Activated CD4-positive, alpha-beta T cell treated with anti-CD3 and anti-CD28 coated beads, Interleukin-2, amount 10 ng/mL, durations not matched to agents 7 days and 5 days (primary cell): Measurements from ENCODE around the gene EXOSC5. TPM values are rescaled to one million over a fixed set of nuclear protein-coding genes. Genes with fewer than 3 reads are reported as not detected.
A peak's percentile ranks its signal among the peaks of the same experiment; 100 is the strongest.
"Not testable (repeated sequence)": the region's sequence is repeated elsewhere in the genome, so short reads cannot be mapped to it uniquely, and the experiment has no call there.

Experiments used
- CTCF ChIA-PET: fragments of 350-600 bp; sonication (Branson Sonifier 250); formaldehyde crosslinking; loops from one replicate; lab custom pipeline; 2021; ENCODE audit warnings: antibody characterized with exemption; lab: Charles Lee
- POLR2A ChIA-PET: fragments of 350-600 bp; sonication (Branson Sonifier 250); formaldehyde crosslinking; loops from one replicate; lab custom pipeline; 2021; ENCODE audit warnings: antibody characterized with exemption; lab: Charles Lee
- DNase-seq: peaks from one replicate; pipeline ENCODE4 v3.0.0-alpha.2; 2020
- H3K27ac Mint-ChIP-seq: one replicate; pipeline ENCODE4 v1.8.0; 2021; ENCODE audit warnings: mild to moderate bottlenecking, moderate library complexity, mixed read lengths
- H3K27me3 Mint-ChIP-seq: one replicate; pipeline ENCODE4 v1.8.0; 2021; ENCODE audit warnings: mixed read lengths
- H3K36me3 Mint-ChIP-seq: one replicate; pipeline ENCODE4 v1.8.0; 2021; ENCODE audit warnings: low read depth, mixed read lengths
- H3K4me1 Mint-ChIP-seq: one replicate; pipeline ENCODE4 v1.8.0; 2021; ENCODE audit warnings: mixed read lengths
- H3K4me3 Mint-ChIP-seq: one replicate; pipeline ENCODE4 v1.8.0; 2021; ENCODE audit warnings: mild to moderate bottlenecking, moderate library complexity, mixed read lengths
- H3K9me3 Mint-ChIP-seq: one replicate; pipeline ENCODE4 v1.8.0; 2021; ENCODE audit warnings: mixed read lengths
- total RNA-seq, 2 experiments: library from RNA; stranded (reverse); gene quantifications; one replicate each; pipeline ENCODE4 v1.2.3, GENCODE V29; 2021

EXOSC5 gene
- 10 to 100 TPM; 21.1 to 26.9 TPM for total RNA-seq

DNA sequence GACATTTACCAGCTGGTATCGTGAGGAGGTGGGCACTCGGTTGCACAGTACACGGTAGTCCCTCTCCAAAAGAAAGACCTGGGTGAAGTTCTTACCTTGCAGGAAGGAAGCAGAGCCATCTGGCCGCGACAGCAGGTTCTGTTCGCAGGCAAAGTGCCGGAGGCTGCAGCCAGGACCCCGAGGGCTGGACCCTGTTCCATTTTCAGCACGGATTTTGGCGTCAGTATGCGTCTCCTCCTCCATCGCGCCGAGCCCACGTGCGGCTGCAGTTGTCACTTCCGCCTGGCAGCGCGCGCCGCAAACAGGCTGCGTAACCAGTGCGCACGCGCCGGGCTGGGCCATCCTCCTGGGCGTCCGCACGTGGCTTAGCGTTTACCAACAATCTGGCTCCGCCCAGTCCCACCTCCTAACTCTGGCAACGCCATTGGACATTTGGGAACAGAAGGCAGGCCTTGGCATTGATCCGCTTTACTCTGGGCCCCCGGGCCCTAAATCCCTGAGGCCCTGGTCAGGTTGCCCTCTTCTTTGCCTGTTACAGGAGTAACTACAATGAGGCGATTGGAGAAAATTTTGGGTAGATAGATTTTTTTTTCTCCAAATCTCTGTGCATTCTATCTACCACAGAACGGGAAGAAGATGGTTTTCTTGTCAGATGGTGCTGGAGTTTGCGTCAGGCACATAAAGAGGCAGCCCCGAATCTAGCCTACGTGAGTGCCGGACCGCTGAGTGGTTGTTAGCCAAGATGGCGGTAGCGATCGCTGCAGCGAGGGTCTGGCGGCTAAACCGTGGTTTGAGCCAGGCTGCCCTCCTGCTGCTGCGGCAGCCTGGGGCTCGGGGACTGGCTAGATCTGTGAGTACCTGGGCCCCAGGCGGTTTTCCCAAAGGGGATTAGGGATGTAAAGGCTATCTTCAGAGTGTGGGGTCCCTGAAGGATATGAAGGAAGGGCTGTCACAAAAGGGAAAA, at the start of gene EXOSC5, which contains the start of gene BCKDHA:
EXOSC5 (minus strand) TSS at position 274 of the 964 bp plus-strand sequence; CDS start at position 243, 31 bp downstream.
BCKDHA (plus strand) TSS at position 733 of the 964 bp plus-strand sequence; CDS start at position 743, 10 bp downstream.
- DNase-seq, result peak; percentile 100
- Mint-ChIP-seq H3K4me3 (peak within 1 kb of the TSS; percentile 99), H3K9me3 (no peaks in the 10 kb centered on the region), H3K27ac (peak within 1 kb of the TSS; percentile 100), H3K27me3 (no peaks in the 10 kb centered on the region), H3K4me1 (peaks cover 31% of the 10 kb centered on the region), H3K36me3 (no peaks in the 10 kb centered on the region)
- ChIA-PET POLR2A (interaction anchor here (0.8 kb wide), 1 partner anchor 33 kb away, joined by 4 read pairs; the partner anchor contains the start of gene B9D2), CTCF (no interaction called here)

DNA sequence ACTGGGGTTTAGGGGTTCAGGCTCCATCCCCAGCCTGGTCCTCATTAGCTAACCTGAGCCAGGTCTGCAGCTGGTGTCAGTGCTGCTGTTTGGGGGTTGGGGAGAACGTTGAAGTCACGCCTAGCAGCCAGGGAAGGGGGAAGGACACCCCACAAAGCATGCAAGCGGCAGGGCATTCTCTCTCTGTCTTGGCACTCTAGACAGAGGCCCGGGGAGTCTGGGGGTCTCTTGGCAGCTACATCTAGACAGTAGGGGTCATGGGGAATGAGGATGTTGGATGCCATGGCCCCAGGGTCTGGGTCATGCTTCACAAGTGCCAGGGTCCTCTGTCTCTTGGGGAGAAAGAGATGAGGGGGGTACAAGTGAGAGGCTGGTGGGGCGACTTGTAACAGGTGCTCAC, 48.4 kb upstream of the EXOSC5 start:
- Mint-ChIP-seq H3K4me1 (peaks cover 30% of the 10 kb centered on the region), H3K27me3 (peaks cover 15% of the 10 kb centered on the region), H3K27ac (no peak overlapping the region), H3K9me3 (no peaks in the 10 kb centered on the region), H3K4me3 (no peak overlapping the region), H3K36me3 (no peaks in the 10 kb centered on the region)
- ChIA-PET POLR2A (no interaction called here), CTCF (interaction anchor here (0.9 kb wide), 1 partner anchor 11 kb away, joined by 4 read pairs; no protein-coding TSS in a partner anchor)
- DNase-seq, result no peak

DNA sequence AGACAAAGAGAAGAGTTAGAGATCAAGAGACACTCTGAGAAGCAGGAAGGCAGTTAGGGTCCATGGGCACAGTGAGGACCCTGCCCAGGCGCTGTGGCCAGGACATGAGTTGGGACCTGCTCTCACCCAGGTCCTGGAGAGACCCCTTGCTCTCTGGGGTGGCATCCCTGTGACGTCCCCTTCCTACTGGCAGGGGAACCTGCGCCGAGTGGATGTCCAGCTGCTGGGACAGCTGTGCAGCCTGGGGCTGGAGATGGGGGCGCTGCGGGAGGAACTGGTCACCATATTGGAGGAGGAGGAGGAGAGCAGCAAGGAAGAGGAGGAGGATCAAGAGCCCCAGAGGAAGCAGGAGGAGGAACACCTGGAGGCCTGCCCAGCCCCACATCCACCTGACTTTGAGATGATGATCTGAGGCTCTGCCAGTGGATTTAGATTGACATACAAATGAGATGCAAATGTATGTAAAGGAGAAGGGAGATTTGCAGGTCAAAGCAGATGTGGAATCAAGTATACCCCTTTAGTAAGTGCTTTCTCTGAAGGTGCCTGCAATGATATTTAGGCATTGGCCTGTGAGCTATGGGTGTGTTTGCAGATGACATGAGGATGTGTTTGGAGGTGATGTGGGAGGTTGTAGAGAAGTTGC, 46.8 kb upstream of the EXOSC5 start:
- no peak for DNase-seq
- H3K27me3 Mint-ChIP-seq, result peaks cover 15% of the 10 kb centered on the region
- H3K4me1 Mint-ChIP-seq, result peaks cover 21% of the 10 kb centered on the region
- no peak overlapping the region for H3K27ac Mint-ChIP-seq
- H3K36me3 Mint-ChIP-seq, result no peaks in the 10 kb centered on the region
- ChIA-PET CTCF (no interaction called here), POLR2A (no interaction called here)
- H3K9me3 Mint-ChIP-seq, result no peaks in the 10 kb centered on the region
- no peak overlapping the region for H3K4me3 Mint-ChIP-seq

DNA sequence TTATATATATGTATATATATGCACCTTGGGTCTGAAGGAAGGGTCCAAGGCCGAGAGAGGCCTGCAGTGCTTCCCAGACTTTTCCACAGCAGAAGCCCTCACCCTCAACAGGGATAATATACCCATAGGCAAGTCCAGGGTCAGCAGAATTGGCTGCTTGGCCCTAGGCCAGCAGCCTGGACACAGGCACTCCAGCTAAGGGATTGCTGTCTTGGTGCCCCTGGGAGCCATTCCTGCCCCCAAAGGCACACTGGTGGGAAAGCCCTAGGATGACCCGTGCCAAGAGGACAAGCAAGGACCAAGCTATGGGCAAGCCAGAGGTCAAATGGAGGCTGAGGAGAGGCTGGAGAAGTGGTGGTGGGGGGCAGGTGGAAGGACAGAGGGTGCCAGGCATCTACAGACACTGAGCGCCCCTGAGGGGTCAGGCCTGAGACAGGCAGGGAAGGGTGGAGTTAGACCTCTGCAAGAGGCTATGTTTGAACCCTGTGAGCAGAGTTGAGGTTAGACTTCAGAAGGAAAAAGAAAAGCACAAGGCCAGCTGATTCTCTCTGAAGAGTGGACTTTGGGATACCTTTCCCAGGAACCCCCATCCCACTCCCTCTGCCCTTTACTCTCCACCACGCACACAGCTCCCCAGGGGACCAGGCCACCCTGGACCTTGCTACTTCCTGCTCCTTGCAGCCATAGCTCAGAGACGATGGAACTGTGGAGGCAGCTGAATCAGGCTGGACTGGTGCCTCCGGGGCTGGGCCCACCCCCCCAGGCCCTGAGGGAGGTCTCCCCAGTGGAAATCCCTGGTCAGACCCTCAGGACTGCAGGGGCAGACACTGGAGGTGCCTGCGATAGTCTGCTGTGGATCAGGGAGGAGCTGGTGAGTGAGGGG, 45.6 kb upstream of the EXOSC5 start, which contains the start of gene ERICH4:
ERICH4 (plus strand) TSS at position 684 of the 883 bp plus-strand sequence; CDS start at position 698, 14 bp downstream.
- Mint-ChIP-seq H3K9me3 (no peaks in the 10 kb centered on the region), H3K4me3 (no peak within 1 kb of the TSS), H3K27me3 (peaks cover 9% of the 10 kb centered on the region), H3K36me3 (peaks cover 2% of the 10 kb centered on the region), H3K4me1 (peaks cover 25% of the 10 kb centered on the region), H3K27ac (no peak within 1 kb of the TSS)
- no peak for DNase-seq
- CTCF ChIA-PET, result interaction anchor here (0.5 kb wide), 1 partner anchor 135 kb away, joined by 3 read pairs; no protein-coding TSS in a partner anchor
- POLR2A ChIA-PET, result no interaction called here

DNA sequence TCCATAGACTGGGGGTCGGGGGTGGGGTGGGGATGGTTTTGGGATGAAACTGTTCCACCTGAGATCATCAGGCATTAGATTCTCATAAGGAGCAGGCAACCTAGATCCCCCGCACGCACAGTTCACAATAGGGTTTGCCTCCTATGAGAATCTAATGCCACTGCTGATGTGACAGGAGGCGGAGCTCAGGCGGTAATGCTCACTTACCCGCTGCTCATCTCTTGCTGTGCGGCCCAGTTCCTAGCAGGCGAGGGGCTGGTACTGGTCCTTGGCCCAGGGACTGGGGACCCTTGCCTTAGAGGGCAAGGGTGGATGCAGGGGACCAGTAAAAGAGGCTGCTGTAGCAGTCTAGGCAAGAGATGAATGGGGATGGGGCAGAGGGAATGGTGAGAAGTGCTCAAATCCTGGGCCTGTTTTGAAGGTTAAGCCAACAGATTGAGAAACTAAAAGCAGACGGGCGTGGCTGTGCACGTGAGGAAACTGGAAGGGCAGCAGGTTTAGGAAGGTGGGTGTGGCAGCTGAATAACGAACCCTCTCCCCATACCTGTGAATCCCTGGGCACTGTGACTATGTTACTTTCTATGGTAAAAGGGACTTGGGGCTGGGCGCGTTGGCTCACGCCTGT, 44.3 kb upstream of the EXOSC5 start:
- Mint-ChIP-seq H3K4me3 (no peak overlapping the region), H3K36me3 (peaks cover 7% of the 10 kb centered on the region), H3K4me1 (peaks cover 28% of the 10 kb centered on the region), H3K9me3 (no peaks in the 10 kb centered on the region), H3K27me3 (peaks cover 5% of the 10 kb centered on the region), H3K27ac (no peak overlapping the region)
- ChIA-PET POLR2A (no interaction called here), CTCF (interaction anchor here (2.9 kb wide), 1 partner anchor 10 kb away, joined by 10 read pairs; no protein-coding TSS in a partner anchor)
- DNase-seq, result no peak

DNA sequence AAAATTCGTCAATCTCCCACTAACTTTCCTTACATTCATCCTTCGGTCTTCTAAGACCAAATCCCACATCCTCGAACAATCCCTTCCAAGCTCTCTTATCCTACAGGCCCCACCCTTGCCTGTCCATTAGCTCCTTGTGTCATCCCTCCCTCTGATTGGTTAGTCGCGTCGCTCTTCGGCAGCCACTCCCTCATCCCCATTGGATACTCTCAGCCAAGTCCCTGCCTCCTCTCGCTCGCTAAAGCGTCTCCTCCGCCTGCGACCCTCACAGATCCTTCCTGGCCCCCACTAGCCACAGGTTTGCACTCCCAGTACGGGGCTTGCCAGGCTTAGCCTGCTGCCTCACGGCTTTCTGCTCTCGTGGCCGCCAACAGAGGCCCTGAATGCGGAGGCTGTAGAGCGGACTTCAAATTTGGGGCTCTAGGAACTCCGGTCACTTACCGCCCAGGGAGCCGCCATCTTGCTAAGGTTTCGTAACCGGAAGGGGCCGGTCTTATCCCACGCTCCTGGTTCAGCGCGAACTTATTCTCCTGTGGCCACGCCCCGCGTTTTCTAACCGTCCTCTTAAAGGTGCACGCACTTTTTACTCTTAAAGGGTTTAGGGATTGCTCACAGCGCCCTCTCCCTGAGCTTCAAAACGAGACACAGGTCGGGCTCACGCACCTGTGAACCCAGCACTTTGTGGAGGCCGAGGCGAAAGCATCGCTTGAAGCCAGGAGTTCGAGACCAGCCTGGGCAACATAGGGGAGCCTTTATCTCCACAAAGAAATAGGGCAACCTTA, 42.5 kb upstream of the EXOSC5 start, which contains the start of gene DMAC2:
DMAC2 (minus strand) TSS at position 472 of the 782 bp plus-strand sequence; CDS start at position 459, 13 bp downstream.
- ChIA-PET CTCF (interaction anchor here (0.9 to 3.2 kb wide), 15 partner anchors 8 to 177 kb away, joined by 3 to 27 read pairs (median 4); no protein-coding TSS in a partner anchor), POLR2A (no interaction called here)
- peaks cover 5% of the 10 kb centered on the region for H3K27me3 Mint-ChIP-seq
- no peaks in the 10 kb centered on the region for H3K9me3 Mint-ChIP-seq
- DNase-seq, result peak; percentile 99
- H3K27ac Mint-ChIP-seq, result peak within 1 kb of the TSS; percentile 60
- H3K4me1 Mint-ChIP-seq, result peaks cover 30% of the 10 kb centered on the region
- no peak within 1 kb of the TSS for H3K4me3 Mint-ChIP-seq
- H3K36me3 Mint-ChIP-seq, result peaks cover 9% of the 10 kb centered on the region

DNA sequence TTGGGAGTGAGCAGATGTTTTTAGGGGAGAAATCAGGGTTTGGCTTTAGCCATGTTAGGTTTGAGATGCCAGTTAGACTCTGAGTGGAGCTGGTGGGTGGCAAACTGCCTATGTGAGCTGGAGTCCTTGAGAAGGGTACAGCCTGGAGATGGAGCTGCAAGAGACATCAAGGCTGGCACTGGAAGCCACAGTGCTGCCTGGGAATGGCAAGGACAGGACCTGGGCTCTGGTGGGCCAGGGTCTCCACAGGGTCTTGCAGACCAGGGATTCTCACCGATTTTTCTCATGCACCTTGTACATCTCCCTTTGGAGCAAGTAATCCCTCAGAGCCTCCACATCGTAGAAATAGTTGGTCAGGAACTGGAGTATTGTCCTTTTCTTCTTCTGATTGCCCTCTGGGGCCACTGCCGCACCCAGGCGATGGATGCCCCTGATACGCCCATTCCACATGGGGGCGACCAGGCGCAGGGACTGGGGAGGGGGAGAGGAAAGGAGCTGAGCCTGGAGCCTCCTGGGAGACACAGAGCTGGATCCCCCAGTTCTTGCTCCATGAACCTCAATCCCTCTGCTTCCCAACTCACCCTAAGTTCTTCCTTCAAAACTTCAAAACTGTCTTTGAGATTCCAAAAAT, 40.9 kb upstream of the EXOSC5 start:
- Mint-ChIP-seq H3K27ac (no peak overlapping the region), H3K9me3 (no peaks in the 10 kb centered on the region), H3K36me3 (peaks cover 10% of the 10 kb centered on the region), H3K4me3 (peak overlapping the region; percentile 55), H3K27me3 (no peaks in the 10 kb centered on the region), H3K4me1 (peaks cover 25% of the 10 kb centered on the region)
- CTCF ChIA-PET, result interaction anchor here (3.2 kb wide), 1 partner anchor 12 kb away, joined by 27 read pairs; no protein-coding TSS in a partner anchor
- no peak for DNase-seq
- POLR2A ChIA-PET, result no interaction called here

DNA sequence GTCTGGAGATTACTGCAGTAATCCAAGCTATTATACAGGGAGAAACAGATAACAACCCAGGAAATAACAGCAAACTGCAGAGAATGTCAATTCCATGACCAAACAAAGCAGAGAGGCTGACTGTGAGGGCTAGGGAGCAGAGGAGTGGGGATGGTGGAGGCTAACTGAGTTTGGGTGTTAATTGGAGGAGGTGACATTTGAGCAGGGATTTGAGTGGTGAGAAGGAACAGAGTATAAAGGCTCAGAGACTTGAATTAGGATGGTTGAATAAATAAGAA, 39.5 kb upstream of the EXOSC5 start:
- Mint-ChIP-seq H3K9me3 (no peaks in the 10 kb centered on the region), H3K4me3 (peak overlapping the region; percentile 36), H3K27me3 (no peaks in the 10 kb centered on the region), H3K36me3 (peaks cover 24% of the 10 kb centered on the region), H3K27ac (no peak overlapping the region), H3K4me1 (peaks cover 24% of the 10 kb centered on the region)
- POLR2A ChIA-PET, result no interaction called here
- CTCF ChIA-PET, result no interaction called here
- no peak for DNase-seq

DNA sequence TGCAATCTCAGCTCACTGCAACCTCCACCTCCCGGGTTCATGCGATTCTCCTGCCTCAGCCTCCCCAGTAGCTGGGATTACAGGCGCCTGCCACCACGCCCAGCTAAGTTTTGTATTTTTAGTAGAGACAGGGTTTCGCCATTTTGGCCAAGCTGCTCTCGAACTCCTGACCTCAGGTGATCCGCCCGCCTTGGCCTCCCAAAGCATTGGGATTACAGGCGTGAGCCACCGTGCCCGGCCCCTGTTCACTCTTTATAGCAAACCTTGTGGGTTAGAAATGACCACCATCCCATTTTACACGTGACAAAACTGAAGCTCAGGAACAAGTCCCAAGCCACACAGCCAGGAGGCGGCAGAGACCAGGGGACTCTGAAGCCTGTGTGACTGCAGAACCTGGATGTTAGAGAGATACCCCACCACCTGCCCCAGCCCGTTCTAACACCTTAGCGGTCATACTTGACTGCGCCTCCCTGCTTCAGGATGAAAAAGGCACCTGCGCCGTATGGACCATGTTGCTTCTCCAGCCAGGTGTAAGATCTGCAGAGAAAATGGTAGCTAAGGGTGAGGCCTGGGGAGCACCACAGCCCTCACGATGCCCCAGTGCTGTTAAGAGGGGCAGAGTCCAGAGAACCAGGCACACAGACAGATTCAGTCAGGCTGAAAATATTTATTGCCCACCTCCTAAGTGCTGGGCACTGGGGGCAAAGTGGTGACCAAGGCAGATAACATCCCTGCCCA, 38.9 kb upstream of the EXOSC5 start:
- peaks cover 25% of the 10 kb centered on the region for H3K36me3 Mint-ChIP-seq
- H3K27ac Mint-ChIP-seq, result no peak overlapping the region
- H3K4me1 Mint-ChIP-seq, result peaks cover 21% of the 10 kb centered on the region
- H3K9me3 Mint-ChIP-seq, result no peaks in the 10 kb centered on the region
- ChIA-PET POLR2A (no interaction called here), CTCF (no interaction called here)
- H3K4me3 Mint-ChIP-seq, result peak overlapping the region; percentile 36
- DNase-seq, result no peak
- H3K27me3 Mint-ChIP-seq, result no peaks in the 10 kb centered on the region

DNA sequence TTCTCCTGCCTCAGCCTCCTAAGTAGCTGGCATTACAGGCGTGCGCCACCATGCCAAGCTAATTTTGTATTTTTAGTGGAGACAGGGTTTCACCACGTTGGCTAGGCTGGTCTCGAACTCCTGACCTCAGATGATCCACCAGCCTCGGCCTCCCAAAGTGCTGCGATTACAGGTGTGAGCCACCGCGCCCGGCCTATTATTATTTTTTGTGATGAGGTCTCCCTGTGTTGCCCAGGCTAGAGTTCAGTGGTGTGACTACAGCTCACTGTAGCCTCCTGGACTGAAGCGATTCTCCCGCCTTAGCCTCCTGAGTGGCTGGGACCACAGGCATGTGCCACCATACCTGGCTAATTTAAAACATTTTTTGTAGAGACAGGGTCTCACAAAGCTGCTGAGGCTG, 38.2 kb upstream of the EXOSC5 start:
- H3K4me3 Mint-ChIP-seq, H3K9me3 Mint-ChIP-seq, POLR2A ChIA-PET, DNase-seq, H3K27me3 Mint-ChIP-seq, H3K27ac Mint-ChIP-seq: not testable (repeated sequence)
- Mint-ChIP-seq H3K36me3 (peaks cover 25% of the 10 kb centered on the region), H3K4me1 (peaks cover 23% of the 10 kb centered on the region)
- CTCF ChIA-PET, result interaction anchor here (0.7 kb wide), 1 partner anchor 356 kb away, joined by 3 read pairs; no protein-coding TSS in a partner anchor
